H1 (cell line): ENCODE results near the gene CCNT1.
"Not testable (repeated sequence)": the region's sequence is repeated elsewhere in the genome, so short reads cannot be mapped to it uniquely, and the experiment has no call there.

Experiments used
- ATF3 ChIP-seq: IDR thresholded peaks from 2 replicates; pipeline ENCODE4 v1.6.1; 2011; ENCODE audit warnings: low read depth, mild to moderate bottlenecking, low read length; ENCODE audit not compliant: insufficient read depth
- CHD2 ChIP-seq: IDR thresholded peaks from 2 replicates; pipeline ENCODE4 v1.6.1; 2012; ENCODE audit warnings: low read length, improper control_type of control experiment
- CREB1 ChIP-seq: IDR thresholded peaks from 2 replicates; pipeline ENCODE4 v1.6.1; 2012; ENCODE audit warnings: inconsistent platforms
- CTCF ChIP-seq, 3 experiments: IDR thresholded peaks; 1 replicate in 2 of 3; 2 replicates in 1 of 3; pipeline versions ENCODE4 v1.5.1 to v1.6.1; 2011; ENCODE audit warnings: low read length in 3 of 3, mild to moderate bottlenecking in 3 of 3, inconsistent platforms in 2 of 3, low read depth in 1 of 3, moderate library complexity in 1 of 3; ENCODE audit not compliant: insufficient read depth in 1 of 3; ENCODE audit errors: control extremely low read depth in 1 of 3
- EP300 ChIP-seq, 2 experiments: IDR thresholded peaks; 1 replicate in 1 of 2; 2 replicates in 1 of 2; pipeline ENCODE4 v1.6.1; 2011 to 2012; ENCODE audit warnings: low read depth in 2 of 2, low read length in 2 of 2, mild to moderate bottlenecking in 2 of 2, borderline replicate concordance in 1 of 2, inconsistent platforms in 1 of 2, moderate library complexity in 1 of 2
- MAX ChIP-seq: IDR thresholded peaks from 2 replicates; pipeline ENCODE4 v1.6.1; 2012; ENCODE audit warnings: inconsistent platforms
- POLR2AphosphoS5 ChIP-seq: IDR thresholded peaks from 2 replicates; pipeline ENCODE4 v1.6.1; 2011; ENCODE audit warnings: low read depth, low read length
- RAD21 ChIP-seq, 2 experiments: IDR thresholded peaks in 1 of 2; conservative IDR thresholded peaks in 1 of 2; 2 replicates each; pipeline ENCODE4 v1.6.1; 2011; ENCODE audit warnings: low read depth in 2 of 2, low read length in 2 of 2, improper control_type of control experiment in 1 of 2, inconsistent platforms in 1 of 2, mild to moderate bottlenecking in 1 of 2, moderate library complexity in 1 of 2
- SP1 ChIP-seq: IDR thresholded peaks from 2 replicates; pipeline ENCODE4 v1.6.1; 2011; ENCODE audit warnings: low read depth, low read length
- TAF1 ChIP-seq: IDR thresholded peaks from 2 replicates; pipeline ENCODE4 v1.6.1; 2011; ENCODE audit warnings: mild to moderate bottlenecking, low read depth, low read length

- not testable (repeated sequence) for TF ChIP-seq CREB1; POLR2AphosphoS5; RAD21 (IDR thresholded peaks at IDR 0.05 in 1 of 2, conservative IDR thresholded peaks at IDR 0.05 in 1 of 2; ENCODE audit: low read depth in 2 of 2, low read length in 2 of 2); CTCF (IDR thresholded peaks at IDR 0.05; ENCODE audit: control extremely low read depth in 1 of 3, insufficient read depth in 1 of 3, low read depth in 1 of 3, low read length in 3 of 3); ATF3; TAF1; EP300 (IDR thresholded peaks at IDR 0.05; ENCODE audit: borderline replicate concordance in 1 of 2, low read depth in 2 of 2, low read length in 2 of 2); MAX; SP1; CHD2
Measured at GRCh38 chr12:48682533-48682905, 34.0 kb downstream of the CCNT1 start.
